G401.6 (cell line): ENCODE measurements around the gene TTC27.
A peak's percentile ranks its signal among the peaks of the same experiment; 100 is the strongest.
"Not testable (repeated sequence)": the region's sequence is repeated elsewhere in the genome, so short reads cannot be mapped to it uniquely, and the experiment has no call there.

Source experiments
- FAIRE-seq: peaks from 2 replicates; lab custom pipeline; 2012; peaks lifted over from hg19 to GRCh38; lab: Jason Lieb, UNC

TTC27 gene

GRCh38 chr2:32627814-32628579, at the start of gene TTC27:
Gene TTC27 (plus strand): TSS chr2:32628050. CDS start chr2:32628293, 243 bp downstream.
- FAIRE-seq = peak; percentile 94

GRCh38 chr2:32591669-32592463, 36.0 kb upstream of the TTC27 start:
- FAIRE-seq = no peak

- FAIRE-seq = peak; percentile 63
Observed at GRCh38 chr2:32594573-32594972, 33.3 kb upstream of the TTC27 start.

- FAIRE-seq = no peak
Observed at GRCh38 chr2:32611366-32611765, 16.5 kb upstream of the TTC27 start.

- no peak for FAIRE-seq
Observed at GRCh38 chr2:32611771-32612170, 16.1 kb upstream of the TTC27 start.

- FAIRE-seq = no peak
Observed at GRCh38 chr2:32614084-32614483, 13.8 kb upstream of the TTC27 start.

GRCh38 chr2:32617599-32618189, 10.2 kb upstream of the TTC27 start:
- no peak for FAIRE-seq

GRCh38 chr2:32622570-32623310, 5.1 kb upstream of the TTC27 start:
- no peak for FAIRE-seq

- FAIRE-seq = no peak
Observed at GRCh38 chr2:32623311-32623706, 4.5 kb upstream of the TTC27 start.

- FAIRE-seq = no peak
Observed at GRCh38 chr2:32624812-32625211, 3.0 kb upstream of the TTC27 start.

- no peak for FAIRE-seq
Observed at GRCh38 chr2:32626639-32627221, 1.1 kb upstream of the TTC27 start.

- no peak for FAIRE-seq
Observed at GRCh38 chr2:32627441-32627813, 423 bp upstream of the TTC27 start.

- FAIRE-seq = no peak
Observed at GRCh38 chr2:32632089-32632488, 4.2 kb downstream of the TTC27 start.

GRCh38 chr2:32633040-32633439, 5.2 kb downstream of the TTC27 start:
- FAIRE-seq = no peak

GRCh38 chr2:32638548-32638947, 10.7 kb downstream of the TTC27 start:
- not testable (repeated sequence) for FAIRE-seq

- no peak for FAIRE-seq
Observed at GRCh38 chr2:32641180-32641579, 13.3 kb downstream of the TTC27 start.

- no peak for FAIRE-seq
Observed at GRCh38 chr2:32647180-32647651, 19.4 kb downstream of the TTC27 start.

- FAIRE-seq = no peak
Observed at GRCh38 chr2:32652555-32653209, 24.8 kb downstream of the TTC27 start.

GRCh38 chr2:32656069-32656468, 28.2 kb downstream of the TTC27 start:
- no peak for FAIRE-seq

GRCh38 chr2:32663864-32664263, 36.0 kb downstream of the TTC27 start:
- FAIRE-seq = no peak

- no peak for FAIRE-seq
Observed at GRCh38 chr2:32666704-32667103, 38.9 kb downstream of the TTC27 start.
